ENCODE measurements around the gene CD200. TPM values are rescaled to one million over a fixed set of nuclear protein-coding genes. Genes with fewer than 3 reads are reported as not detected.

The CD200 gene
- total and polyA plus RNA-seq, 2 of the 4 experiments (the other 2 are of a cell fraction) = 1.1 to 1.7 TPM

- BruUV-seq (replicated peaks) = no TSS peak
- dilution Hi-C loops (cut with HindIII; ENCODE audit: low sequenced_read_pairs, unreplicated experiment) = no loop called here
- no peak for TF ChIP-seq MAFK (IDR thresholded peaks at IDR 0.05; ENCODE audit: low read depth, low read length)
- TF ChIP-seq BHLHE40 (IDR thresholded peaks at IDR 0.05; ENCODE audit: low read depth, low read length) = no peak
- no peak for TF ChIP-seq RAD21 (IDR thresholded peaks at IDR 0.05; ENCODE audit: low read length)
- no peak for TF ChIP-seq ELK1 (IDR thresholded peaks at IDR 0.05; ENCODE audit: borderline replicate concordance, low read depth, low read length)
- TF ChIP-seq NFE2L2 (IDR thresholded peaks at IDR 0.05; ENCODE audit: low read depth, low read length) = no peak
- TF ChIP-seq CEBPB (IDR thresholded peaks at IDR 0.05; ENCODE audit: low read depth, low read length) = no peak
- no peak for TF ChIP-seq RCOR1 (IDR thresholded peaks at IDR 0.05; ENCODE audit: insufficient replicate concordance, low read length)
- TF ChIP-seq CHD1 (IDR thresholded peaks at IDR 0.05; ENCODE audit: low read depth, low read length) = no peak
- no peak for TF ChIP-seq RFX5 (IDR thresholded peaks at IDR 0.05; ENCODE audit: low read depth, low read length)
- no peak for TF ChIP-seq POLR2A (IDR thresholded peaks at IDR 0.05; ENCODE audit: low read depth, low read length)
- no peak for TF ChIP-seq MAZ (IDR thresholded peaks at IDR 0.05; ENCODE audit: borderline replicate concordance, low read depth, low read length)
- TF ChIP-seq CTCF (conservative IDR thresholded peaks at IDR 0.05; ENCODE audit: low read depth, low read length) = no peak
- TF ChIP-seq USF2 (IDR thresholded peaks at IDR 0.05; ENCODE audit: low read depth, low read length) = no peak
- TF ChIP-seq SMC3 (IDR thresholded peaks at IDR 0.05; ENCODE audit: low read depth, low read length) = no peak
- TF ChIP-seq MXI1 (IDR thresholded peaks at IDR 0.05; ENCODE audit: borderline replicate concordance, low read depth, low read length) = no peak
Observed at GRCh38 chr3:112381673-112382542, 49.0 kb downstream of the CD200 start.

More at GRCh38 chr3:112381673-112382542, 49.0 kb downstream of the CD200 start:
- intact Hi-C loops (cut with micrococcal nuclease) (no loop called here), in situ Hi-C loops (cut with MboI; ENCODE audit: low sequenced_read_pairs) (no loop called here)
- Histone ChIP-seq H3K4me2 (ENCODE audit: low read depth, low read length) (no peak overlapping the region), H2BK5ac (ENCODE audit: low read depth, low read length, poor library complexity, severe bottlenecking) (no peak overlapping the region), H3K27ac (ENCODE audit: insufficient read depth, low read length) (no peak overlapping the region), H2BK20ac (ENCODE audit: low read depth, low read length) (no peak overlapping the region), H3K9me3 (ENCODE audit: control insufficient read depth, insufficient read depth, low read length) (no peaks in the 10 kb centered on the region), H3K4me3 (ENCODE audit: insufficient read depth, low read depth, low read length) (no peak overlapping the region), H3K23ac (ENCODE audit: low read depth, low read length) (no peak overlapping the region), H4K5ac (ENCODE audit: low read depth, low read length) (no peak overlapping the region), H4K20me1 (ENCODE audit: insufficient read depth, low read length) (no peaks in the 10 kb centered on the region), H4K8ac (ENCODE audit: low read depth in 2 of 2, low read length in 2 of 2) (no peak overlapping the region), H3K4me1 (ENCODE audit: control insufficient read depth, insufficient read depth, low read length) (peaks cover 14% of the 10 kb centered on the region), H3K18ac (ENCODE audit: low read depth, low read length) (no peak overlapping the region), H3K36me3 (ENCODE audit: control insufficient read depth, insufficient read depth, low read length) (no peaks in the 10 kb centered on the region), H3K79me1 (ENCODE audit: low read depth in 1 of 2, low read length in 2 of 2) (no peaks in the 10 kb centered on the region), H2AK5ac (ENCODE audit: low read depth, low read length) (no peak overlapping the region), H3K27me3 (ENCODE audit: control insufficient read depth, insufficient read depth, low read length) (no peaks in the 10 kb centered on the region), H2BK120ac (ENCODE audit: low read depth, low read length) (no peak overlapping the region; the same call in 1 of the 2 replicates), H2AK9ac (replicated peaks; ENCODE audit: low read depth, low read length, poor library complexity) (no peak overlapping the region), H3K4ac (ENCODE audit: low read depth, low read length) (no peak overlapping the region), H3K56ac (ENCODE audit: extremely low read depth, insufficient read depth, low read length) (no peak overlapping the region), H2AFZ (replicated peaks; ENCODE audit: low read length, poor library complexity) (no peak overlapping the region), H3K9ac (ENCODE audit: low read depth, low read length) (no peak overlapping the region), H4K91ac (ENCODE audit: insufficient read depth, low read depth, low read length) (no peak overlapping the region), H3K9me1 (ENCODE audit: insufficient read depth, low read length) (no peaks in the 10 kb centered on the region), H3K14ac (replicated peaks; ENCODE audit: low read depth, low read length) (no peak overlapping the region), H2BK15ac (ENCODE audit: low read depth, low read length) (no peak overlapping the region)
- DNase-seq (no peak), ATAC-seq (ENCODE audit: low read depth) (no peak)
- ChIA-PET POLR2A (ENCODE audit: unreplicated experiment) (no interaction called here), CTCF (no interaction called here)
- 100% methylated on average over 2 of the region's 7 CpGs; no CpG with 5 or more reads in 1 of the 2 experiments for WGBS, 2 experiments (ENCODE audit: extremely low coverage in 2 of 2, insufficient read length in 1 of 2)

All from IMR-90 (cell line).